ENCODE data around the gene KIAA1958.

GRCh38 chr9:112548836-112549595 lies 62.4 kb downstream of the KIAA1958 start:
- TF ChIP-seq SP1 (IDR thresholded peaks at IDR 0.05; ENCODE audit: low read depth, low read length) = no peak
- TF ChIP-seq TCF12 (IDR thresholded peaks at IDR 0.05; ENCODE audit: low read depth, low read length) = no peak
- TF ChIP-seq POLR2AphosphoS5 (IDR thresholded peaks at IDR 0.05; ENCODE audit: low read length) = no peak
- TF ChIP-seq CTCF (IDR thresholded peaks at IDR 0.05 in 2 of 3, conservative IDR thresholded peaks at IDR 0.05 in 1 of 3; ENCODE audit: control insufficient read depth in 2 of 3, extremely low read depth in 1 of 3, insufficient read depth in 1 of 3, low read depth in 3 of 3, low read length in 3 of 3) = no peak
- no peak for TF ChIP-seq RCOR1 (conservative IDR thresholded peaks at IDR 0.05; ENCODE audit: low read depth, low read length)
- no peak for TF ChIP-seq NFYA (IDR thresholded peaks at IDR 0.05; ENCODE audit: borderline replicate concordance, low read depth, low read length)
- no peak for TF ChIP-seq RAD21 (IDR thresholded peaks at IDR 0.05; ENCODE audit: insufficient read depth, low read depth, low read length)
- no peak for TF ChIP-seq POLR2A (IDR thresholded peaks at IDR 0.05; ENCODE audit: low read depth, low read length)
- TF ChIP-seq ZNF592 (IDR thresholded peaks at IDR 0.05) = no peak

Measured in GM12878 (cell line).